ENCODE results near the gene C2CD4D.

Gene C2CD4D

DNA sequence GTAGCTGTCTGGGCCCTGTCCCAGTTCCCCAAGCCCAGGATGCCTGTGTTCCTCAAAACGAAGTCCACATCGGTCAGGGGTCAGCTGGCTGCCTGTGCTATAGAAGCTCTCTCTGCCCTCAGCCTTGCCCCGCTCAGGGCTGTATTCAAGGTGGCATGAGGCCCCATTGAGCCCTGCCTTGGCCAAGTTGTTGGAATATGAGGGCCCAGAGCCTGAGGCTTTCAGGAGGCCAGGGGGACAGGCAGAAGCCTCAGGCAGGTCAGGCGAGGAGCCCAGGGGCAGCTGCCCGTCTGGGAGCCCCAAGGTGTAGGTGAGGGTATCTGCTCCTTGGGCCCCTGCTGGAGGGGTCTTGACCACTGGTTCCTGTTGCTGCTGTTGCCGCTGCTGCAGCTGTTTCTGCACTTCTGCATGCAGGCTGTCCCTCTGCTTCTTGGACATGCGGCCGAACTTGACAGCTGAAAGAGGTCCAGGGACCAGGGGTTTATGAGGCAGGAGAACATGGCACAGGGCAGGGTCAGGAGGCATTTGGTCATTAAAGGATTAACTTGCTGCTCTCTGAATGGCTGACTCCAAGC, 24.6 kb downstream of the C2CD4D start:
- no peak for DNase-seq (ENCODE audit: low read depth in 3 of 3)

DNA sequence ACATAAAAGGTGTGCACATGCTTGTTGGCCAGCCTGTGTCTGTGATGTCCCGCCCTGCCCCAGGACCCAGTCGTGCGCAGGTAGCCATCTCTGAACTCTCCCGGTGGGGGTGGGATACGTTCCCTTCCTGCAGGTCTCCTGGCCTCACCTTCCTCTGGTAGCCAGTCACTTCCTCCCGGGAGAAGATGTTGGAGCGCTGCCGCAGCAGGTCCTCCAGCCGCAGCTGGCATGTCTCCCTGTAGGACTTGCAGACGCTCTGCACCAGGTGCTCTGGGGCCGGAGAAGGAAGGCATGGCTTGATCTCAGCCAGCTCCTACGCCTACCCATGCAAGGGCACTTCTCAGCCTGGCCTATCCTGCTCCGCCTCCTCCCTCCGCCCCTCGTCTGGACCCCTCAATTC, 25.2 kb downstream of the C2CD4D start:
- DNase-seq (ENCODE audit: low read depth in 3 of 3): no peak

DNA sequence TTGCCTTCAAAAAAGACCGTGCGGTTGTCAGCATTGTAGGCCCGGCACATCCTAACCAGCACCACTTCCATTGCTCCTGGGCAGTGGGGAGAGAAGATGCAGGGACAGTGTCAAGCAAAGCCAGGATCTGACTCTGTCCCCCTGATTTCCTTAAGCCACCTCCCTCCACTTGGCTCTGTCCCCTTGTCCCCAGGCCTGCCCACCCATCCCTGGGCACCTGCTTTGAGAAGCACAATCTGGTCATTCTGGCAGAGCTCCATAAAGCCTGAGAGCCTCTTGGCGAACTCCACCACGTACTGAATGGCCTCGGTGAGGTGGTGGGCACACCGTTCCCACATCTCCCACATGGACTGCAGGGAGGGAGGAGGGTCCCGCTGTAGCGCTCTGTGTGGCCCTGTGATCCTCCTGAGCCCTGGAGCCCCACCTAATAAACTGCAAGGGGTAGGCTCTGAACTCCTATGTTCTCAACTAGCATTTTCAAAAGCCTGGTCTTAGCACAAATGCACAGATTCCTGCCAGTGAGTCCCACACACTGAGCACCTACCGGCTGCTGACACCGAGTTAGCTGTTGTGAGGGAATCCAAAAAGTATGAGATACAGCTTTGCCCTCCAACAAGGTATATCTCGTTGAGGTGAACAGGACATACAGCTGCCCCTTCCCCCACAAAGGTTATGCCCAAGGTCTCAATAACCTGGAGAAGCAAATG, 26.2 kb downstream of the C2CD4D start:
- no peak for DNase-seq (ENCODE audit: low read depth in 3 of 3)

DNA sequence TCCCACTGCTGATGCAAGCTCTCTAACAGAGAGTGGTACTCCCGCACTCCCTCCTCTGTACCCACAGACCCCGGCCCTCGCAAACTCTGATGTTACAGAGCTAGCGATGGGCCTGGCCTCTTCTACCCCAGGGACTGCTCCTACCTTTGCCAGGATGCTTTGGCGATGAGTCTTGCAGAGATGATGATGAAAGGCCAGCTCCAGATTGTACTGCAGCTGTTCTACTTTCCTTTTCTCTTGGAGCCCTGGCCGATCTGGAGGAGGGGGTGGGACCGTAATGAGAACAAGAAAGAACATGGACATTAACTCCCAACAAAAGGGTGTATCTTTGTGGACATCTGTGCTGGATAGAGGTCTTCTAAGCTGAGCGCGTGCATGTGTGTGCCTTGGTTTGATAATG, 28.4 kb downstream of the C2CD4D start:
- no peak for DNase-seq (ENCODE audit: low read depth in 3 of 3)

DNA sequence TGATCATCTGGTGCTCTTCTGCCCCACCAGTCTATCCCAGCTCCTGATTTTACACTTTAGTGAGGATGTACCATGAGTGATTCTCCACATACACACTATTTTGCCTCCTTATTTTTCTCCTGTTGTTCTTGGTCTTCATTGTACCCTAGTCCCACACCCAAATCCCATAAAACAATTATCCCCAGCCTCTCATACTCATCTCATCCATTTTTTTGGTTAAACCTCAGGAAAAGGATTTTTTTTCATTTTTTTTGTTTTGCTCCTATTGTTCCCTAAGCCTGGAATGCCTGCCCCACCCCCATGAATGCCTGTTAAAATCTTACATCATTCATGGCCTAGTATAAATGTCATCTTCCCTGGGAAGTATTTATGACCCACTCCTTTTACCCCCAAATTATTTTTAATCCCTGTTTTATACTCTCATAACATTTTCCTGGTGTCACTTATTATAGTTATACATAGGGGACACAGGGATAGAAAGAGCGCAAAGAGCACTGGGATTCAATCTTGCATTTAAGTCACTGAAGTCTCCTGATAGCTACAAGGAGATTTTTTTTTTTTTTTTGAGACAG, 29.5 kb downstream of the C2CD4D start:
- no peak for DNase-seq (ENCODE audit: low read depth in 3 of 3)

DNA sequence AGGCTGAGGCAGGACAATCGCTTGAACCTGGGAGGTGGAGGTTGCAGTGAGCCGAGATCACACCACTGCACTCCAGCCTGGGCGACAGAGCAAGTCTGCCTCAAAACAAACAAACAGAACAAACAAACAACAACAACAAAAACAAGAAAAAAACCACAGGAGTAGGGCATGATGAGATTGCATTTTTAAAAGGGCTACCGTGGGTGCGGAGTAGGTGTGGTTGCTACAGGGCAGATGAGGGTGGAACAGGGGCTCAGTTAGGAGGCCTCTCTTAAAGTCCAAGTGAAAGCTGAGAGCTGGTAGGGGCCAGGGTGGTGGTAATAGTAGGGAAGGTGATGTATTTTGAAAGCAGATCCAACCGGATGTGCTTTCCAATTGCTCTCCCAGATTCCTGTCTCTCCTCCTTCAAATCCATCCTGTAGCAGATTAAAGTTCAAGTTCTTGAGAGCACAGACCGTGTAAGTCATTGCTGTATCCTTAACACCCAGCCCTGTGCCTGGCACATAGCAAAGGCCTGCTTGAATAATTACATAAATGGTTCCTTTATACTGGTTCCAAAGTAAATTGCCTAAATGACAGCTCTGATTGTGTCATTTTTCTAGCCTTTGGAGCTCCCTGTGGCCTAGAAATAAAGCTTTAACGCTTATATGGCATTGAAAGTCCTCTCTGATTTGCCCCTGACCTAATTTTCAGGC, 30.2 kb downstream of the C2CD4D start:
- DNase-seq (ENCODE audit: low read depth in 3 of 3): no peak

DNA sequence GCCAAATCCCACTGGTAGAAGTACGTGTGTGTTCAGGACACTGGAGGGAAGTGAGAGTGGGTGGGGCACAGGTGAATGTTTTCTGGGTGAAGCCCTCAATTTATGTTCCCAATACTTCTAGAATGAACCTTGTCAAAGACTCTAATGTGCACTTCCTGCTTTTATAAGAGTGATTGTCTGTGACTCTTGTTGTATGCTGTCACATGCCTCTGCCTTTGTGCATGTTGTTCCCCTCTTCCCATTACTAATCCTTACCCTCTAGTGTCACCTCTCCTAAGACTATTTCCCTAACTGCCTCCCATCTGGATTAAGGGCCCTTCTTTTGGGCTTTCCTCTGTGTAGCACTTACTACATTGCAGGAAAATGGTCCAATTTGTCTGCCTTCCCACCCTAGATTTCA, 31.9 kb downstream of the C2CD4D start:
- DNase-seq (ENCODE audit: low read depth in 3 of 3): no peak

DNA sequence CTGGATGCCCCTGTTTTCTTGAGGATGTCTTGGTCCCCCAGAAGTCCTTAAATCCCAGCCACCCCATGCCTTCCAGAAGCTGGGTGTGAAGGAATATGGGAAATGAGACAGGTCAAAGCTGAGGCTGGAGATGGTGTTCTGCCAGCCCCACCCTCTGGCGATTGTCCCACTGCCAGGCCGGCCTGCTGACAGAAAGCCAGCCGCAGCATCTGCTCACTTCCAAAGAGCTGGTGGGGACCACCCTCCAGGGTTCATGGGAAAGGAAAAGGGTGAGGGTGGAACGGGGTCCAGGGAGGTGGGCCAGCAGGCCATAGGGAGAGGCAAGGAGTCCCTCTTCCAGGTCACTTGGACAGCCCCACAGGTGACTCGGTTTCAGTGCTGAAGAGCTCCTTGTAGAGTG, 32.5 kb downstream of the C2CD4D start:
- DNase-seq (ENCODE audit: low read depth in 3 of 3): no peak

DNA sequence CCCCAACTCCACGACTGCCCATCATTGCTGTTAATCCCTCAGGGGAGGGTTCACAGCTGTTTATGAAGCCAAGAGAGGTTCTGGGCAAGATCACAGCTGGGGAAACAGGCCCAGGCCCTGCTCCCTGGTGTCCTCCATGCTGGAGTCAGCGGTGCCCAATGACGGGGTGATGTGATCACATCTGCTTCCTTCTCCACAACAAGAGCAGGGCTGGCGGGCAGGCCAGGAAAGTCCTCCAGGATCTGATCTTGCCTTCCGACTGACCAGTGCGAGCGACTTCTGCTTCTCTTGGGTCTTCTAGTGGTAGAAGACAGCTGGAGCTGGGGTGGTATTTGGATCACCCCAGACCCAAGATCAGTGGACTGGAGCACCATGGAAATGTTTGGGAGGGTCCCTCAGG, 33.5 kb downstream of the C2CD4D start:
- no peak for DNase-seq (ENCODE audit: low read depth in 3 of 3)

DNA sequence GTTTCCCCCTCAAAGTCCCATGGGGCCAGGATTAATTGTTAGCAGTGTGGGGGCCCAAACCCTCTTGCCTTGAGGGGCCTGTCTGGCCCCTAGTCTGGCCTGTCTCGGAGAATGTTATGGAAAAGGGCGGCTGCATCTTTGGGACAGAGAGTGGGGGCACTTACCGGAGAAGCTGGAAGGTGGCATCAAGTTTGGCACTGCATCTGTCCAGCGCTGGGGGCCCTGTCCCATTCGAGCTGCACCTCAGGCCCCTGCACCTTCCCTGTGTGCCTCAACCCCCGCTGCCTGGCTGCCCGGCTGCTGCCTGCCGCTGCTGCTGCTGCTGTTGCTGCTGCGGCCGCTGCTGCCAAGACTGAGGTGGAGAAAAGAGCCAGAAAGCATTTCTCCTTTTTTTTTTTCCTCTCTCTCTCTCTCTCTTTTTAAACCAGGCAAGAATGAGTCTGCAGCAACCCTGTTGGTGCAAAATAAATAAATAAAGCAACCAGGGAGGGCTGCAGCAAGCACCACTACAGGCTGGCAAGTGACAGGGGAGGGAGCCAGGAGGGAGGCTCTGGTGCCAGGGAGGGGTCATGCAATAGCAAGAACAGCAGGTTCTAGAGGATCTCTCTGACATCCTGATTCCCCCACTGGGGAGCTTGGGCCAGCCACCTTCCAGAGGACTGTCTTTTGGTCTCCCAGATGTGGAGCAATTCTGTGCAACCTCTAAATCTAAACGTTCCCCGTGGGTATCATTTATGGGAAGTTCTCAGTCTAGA, 34.4 kb downstream of the C2CD4D start, which contains the start of gene LINGO4:
Gene LINGO4 (minus strand): TSS at position 354 of the 755 bp plus-strand sequence. CDS start 2,715 bp downstream, outside the sequence.
- DNase-seq (ENCODE audit: low read depth in 3 of 3): no peak

DNA sequence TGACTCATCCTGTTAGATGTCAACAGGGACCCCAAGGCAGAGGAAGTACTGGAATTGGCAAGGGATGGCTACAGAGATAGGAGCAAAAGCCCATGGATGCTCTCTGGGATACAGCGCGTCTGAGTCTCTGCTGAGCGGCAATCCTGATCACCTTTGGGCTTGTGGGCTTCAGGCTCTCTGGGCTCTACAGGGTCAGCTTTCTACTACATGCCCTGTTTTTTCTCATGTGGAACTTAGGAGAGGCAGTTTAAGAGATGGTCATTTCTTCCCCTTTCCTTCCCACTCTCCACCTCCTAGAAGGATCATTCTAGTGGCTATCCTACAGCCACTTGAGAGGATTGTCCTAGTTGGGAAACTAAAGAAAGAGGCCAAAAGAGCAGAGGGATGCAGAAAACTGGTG, 35.7 kb downstream of the C2CD4D start:
- DNase-seq (ENCODE audit: low read depth in 3 of 3): no peak

DNA sequence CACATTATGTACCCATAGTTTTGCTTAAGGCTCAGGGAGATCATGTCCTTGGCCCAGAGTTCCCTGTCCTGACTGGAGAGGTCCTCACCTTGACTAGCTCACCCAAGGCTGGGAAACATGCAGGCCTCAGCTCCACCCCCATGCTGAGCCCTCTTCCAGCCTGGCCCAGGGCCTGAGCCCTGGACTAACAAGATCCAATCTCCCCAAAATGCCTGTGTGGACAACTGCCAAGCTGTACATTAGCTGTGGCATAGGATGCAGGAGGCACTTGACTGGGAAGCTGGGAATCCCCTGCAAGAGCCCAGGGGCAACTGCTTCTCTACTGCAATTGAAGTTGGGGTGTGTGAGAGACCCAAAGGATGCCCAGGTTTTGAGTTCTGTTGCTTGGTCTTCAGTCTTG, 36.5 kb downstream of the C2CD4D start:
- no peak for DNase-seq (ENCODE audit: low read depth in 3 of 3)

DNA sequence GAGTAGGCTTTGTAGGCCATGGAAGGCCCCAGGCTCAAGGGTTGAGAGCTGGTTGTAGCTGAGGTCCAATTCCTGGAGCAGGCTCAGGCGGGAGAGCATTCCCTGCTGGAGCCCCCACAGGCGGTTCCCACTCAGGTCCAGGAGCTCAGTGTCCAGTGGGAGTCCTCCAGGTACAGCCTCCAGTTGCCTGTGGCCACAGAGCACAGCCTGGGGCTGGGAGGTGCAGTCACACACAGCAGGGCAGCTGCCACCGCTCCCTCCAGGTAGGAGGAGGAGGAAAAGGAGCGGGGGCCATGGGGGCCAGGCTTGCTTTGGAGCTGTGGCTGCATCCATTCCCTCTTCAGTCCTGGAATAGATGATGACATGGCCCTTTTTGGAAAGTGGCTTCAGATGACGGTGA, 37.2 kb downstream of the C2CD4D start:
- DNase-seq (ENCODE audit: low read depth in 3 of 3): no peak

DNA sequence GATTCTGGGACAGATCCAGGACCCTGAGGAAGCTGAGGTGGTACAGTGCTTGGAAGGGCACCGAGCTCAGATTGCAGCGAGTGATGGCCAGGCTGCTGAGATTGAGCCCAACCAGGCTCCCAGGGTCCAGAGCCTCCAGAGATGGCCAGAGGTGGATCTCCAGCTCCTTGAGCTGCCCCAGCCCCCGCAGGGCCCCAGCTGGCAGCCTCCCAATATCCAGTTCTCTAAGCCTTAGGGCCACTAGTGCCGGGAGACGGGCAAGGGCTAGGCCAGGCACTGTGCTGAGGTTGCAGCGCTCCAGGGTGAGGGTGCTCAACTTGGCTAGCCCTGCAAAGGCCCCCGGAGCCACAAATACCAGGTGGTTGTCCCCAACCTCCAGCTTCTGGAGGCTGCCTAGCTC, 37.8 kb downstream of the C2CD4D start:
- DNase-seq (ENCODE audit: low read depth in 3 of 3): no peak

DNA sequence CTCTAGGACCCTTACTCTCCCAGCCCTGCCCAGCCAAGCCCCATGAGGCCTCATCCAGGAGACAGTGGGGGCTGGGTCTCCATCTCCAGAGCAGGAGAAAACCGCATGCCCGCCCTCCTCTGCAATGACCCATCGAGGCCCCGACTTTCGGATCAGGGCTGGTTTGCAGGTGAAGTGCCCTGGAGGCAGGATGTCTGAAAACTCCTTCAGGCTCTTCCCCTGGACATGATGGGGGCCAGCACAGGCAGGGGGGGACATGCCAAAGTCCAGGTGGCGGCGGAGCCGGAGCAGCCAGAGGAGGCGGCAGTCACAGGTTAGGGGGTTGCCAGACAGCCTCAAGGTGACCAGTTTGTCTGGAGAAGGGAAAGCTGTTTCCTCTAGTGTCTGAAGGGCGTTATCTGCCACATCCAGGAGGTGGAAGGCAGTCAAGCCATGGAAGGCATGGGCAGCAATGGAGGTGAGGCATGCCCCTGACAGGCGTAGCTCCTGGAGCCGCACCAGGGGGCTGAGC, 38.3 kb downstream of the C2CD4D start:
- no peak for DNase-seq (ENCODE audit: low read depth in 3 of 3)

DNA sequence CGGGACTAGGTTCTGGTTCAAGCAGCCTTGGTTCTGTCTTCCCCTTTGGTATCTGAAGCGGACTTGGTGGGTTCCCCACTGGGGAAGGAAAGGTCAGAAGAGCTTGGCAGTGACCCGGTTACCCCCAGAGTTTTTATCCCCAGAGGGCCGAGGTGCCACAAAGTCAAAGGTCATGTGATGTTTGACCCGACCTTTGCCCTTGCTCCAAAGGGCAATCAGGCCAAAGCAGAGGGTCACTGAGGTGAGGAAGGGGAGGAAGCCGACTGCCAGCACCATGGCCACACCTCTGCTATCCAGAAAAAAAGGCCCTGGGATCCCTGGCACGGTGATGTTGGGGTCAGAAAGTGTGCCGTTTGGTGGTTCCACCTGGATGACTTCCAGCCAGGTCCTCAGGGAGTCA, 38.8 kb downstream of the C2CD4D start:
- DNase-seq (ENCODE audit: low read depth in 3 of 3): no peak

DNA sequence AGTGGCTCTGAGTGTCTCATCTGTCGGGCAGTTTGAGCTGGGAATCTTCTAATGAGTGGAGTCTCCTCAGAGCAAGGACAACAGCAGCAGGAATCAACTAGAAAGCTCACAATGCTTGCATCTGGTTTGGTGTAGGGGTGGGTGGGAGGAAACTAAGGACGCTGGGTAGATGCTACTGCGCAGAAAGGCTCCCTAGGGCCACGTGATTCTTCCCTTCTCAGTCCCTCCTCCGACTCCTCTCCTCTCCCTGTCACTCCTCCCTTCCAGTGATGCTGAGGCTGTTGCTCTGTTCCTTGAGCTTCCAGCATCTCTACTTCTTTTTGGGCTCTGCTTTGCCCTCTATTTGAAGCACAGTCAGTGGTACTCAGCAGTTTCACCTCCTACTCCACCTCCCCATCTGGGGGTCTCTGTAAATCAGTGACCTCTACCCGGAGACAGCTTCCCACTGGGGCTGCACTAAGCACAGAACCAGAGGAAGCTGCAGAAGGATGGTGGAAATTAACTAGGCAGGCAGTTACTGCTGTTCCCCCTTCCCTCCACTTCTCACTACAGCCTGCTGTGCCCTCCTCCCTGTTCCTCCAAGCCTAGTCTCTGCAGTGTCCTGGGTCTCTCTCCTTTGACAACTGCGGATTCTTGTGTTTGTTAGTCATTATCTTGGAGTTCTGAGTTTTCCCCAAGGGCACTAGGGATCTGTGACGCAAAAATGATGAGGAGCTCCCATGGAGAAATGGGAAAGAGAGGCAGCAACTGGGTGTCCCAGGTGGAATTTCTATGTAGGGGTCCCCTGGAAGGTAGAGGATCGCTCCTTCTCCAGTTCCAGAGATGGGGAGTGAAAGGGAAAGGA, 40.2 kb downstream of the C2CD4D start:
- no peak for DNase-seq (ENCODE audit: low read depth in 3 of 3)

DNA sequence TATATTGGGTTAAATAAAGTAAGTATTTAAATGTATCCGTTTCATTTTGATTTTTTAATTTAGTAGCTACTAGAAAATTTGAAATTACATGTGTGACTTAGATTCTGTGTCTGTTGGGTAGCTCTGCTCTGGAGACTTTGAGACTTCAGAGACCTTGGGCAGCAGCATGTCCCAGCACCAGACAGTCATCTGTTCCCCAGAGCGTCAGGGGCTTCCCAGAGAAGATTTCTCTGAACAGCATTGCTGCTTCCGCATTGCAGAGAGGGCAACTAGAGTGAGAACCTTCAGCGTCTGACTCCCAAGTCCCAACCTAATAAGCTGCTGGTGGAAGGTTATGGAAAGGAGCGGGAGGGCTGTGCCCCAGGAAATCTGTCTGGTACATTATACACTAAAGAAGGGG, 41.0 kb downstream of the C2CD4D start:
- DNase-seq (ENCODE audit: low read depth in 3 of 3): no peak

DNA sequence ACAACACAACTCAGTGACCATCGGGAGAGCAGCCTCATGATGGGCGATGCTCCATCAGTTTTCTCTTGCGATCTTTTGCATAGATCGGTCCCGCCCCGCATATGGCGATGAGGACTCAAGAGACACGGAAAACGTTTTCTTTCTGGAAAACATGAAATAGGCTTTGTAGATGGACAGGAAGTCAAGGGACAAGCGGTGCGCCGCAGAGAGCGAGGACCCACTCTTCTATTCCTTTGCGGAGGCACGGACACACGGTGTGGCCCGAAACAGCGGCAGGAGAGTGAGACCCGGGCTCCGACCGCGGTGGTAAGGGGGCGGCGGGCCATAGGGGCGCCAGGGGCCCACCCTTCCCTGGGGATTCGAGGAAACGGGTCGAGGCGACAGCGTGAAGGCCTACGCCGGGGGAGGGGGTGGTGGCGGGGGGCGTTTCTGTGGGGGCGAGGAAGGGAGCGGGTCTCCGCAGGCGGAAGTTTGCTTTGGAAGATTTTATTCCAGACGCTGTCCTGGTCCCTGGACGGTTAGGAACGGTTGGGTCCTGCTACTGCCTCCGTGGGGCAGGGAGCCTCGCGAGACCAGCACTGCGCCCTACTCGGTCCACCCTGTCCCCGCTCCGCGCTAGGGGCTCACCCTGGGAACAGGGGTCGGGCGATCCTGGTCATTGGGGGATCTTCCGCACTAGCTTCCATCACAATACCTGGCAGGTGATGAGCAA, 48.5 kb downstream of the C2CD4D start:
- no peak for DNase-seq (ENCODE audit: low read depth in 3 of 3)
